ENCODE measurements around the gene TMA7.
"Not testable (repeated sequence)": the region's sequence is repeated elsewhere in the genome, so short reads cannot be mapped to it uniquely, and the experiment has no call there.

The TMA7 gene

GRCh38 chr3:48439820-48440589 is at the start of gene TMA7, which contains the start of gene CCDC51:
Gene TMA7 (plus strand): TSS chr3:48440257. CDS start chr3:48440297, 40 bp downstream.
Gene CCDC51 (minus strand): TSS chr3:48440119. CDS start chr3:48435128, 4,991 bp downstream.
- peaks cover 8% of the 10 kb centered on the region; the same call in 1 of the 2 replicates for H3K36me3 ChIP-seq (ENCODE audit: insufficient read depth, low read length)
- peaks cover 44% of the 10 kb centered on the region for H3K79me2 ChIP-seq (ENCODE audit: control insufficient read depth, insufficient read depth, low read length, unreplicated experiment)
- peak within 1 kb of the TSS; percentile 85 for H2AFZ ChIP-seq (ENCODE audit: low read length, unreplicated experiment)
- peaks cover 10% of the 10 kb centered on the region for H3K4me1 ChIP-seq (ENCODE audit: control insufficient read depth, insufficient read depth, low read length, unreplicated experiment)
- no peaks in the 10 kb centered on the region for H3K27me3 ChIP-seq (ENCODE audit: insufficient read depth, low read length)
- H3K27ac ChIP-seq (ENCODE audit: low read depth, low read length) = peak within 1 kb of the TSS; percentile 60
- peak within 1 kb of the TSS; percentile 99 for H3K4me3 ChIP-seq (ENCODE audit: low read depth, low read length)

- H3K4me1 ChIP-seq (ENCODE audit: control insufficient read depth, insufficient read depth, low read length, unreplicated experiment) = no peaks in the 10 kb centered on the region
- no peak overlapping the region for H3K27ac ChIP-seq (ENCODE audit: low read depth, low read length)
- H3K36me3 ChIP-seq (ENCODE audit: insufficient read depth, low read length) = no peaks in the 10 kb centered on the region
- H3K27me3 ChIP-seq (ENCODE audit: insufficient read depth, low read length) = peaks cover 5% of the 10 kb centered on the region; the same call in 1 of the 2 replicates
- H2AFZ ChIP-seq (ENCODE audit: low read length, unreplicated experiment) = no peak overlapping the region
- no peaks in the 10 kb centered on the region for H3K79me2 ChIP-seq (ENCODE audit: control insufficient read depth, insufficient read depth, low read length, unreplicated experiment)
- H3K4me3 ChIP-seq (ENCODE audit: low read depth, low read length) = no peak overlapping the region
Measured at GRCh38 chr3:48394391-48394790, 45.7 kb upstream of the TMA7 start.

GRCh38 chr3:48395714-48396113 is 44.3 kb upstream of the TMA7 start:
- Histone ChIP-seq H3K79me2 (ENCODE audit: control insufficient read depth, insufficient read depth, low read length, unreplicated experiment) (no peaks in the 10 kb centered on the region), H3K4me1 (ENCODE audit: control insufficient read depth, insufficient read depth, low read length, unreplicated experiment) (no peaks in the 10 kb centered on the region), H2AFZ (ENCODE audit: low read length, unreplicated experiment) (no peak overlapping the region), H3K4me3 (ENCODE audit: low read depth, low read length) (no peak overlapping the region), H3K27me3 (ENCODE audit: insufficient read depth, low read length) (peaks cover 5% of the 10 kb centered on the region; the same call in 1 of the 2 replicates), H3K27ac (ENCODE audit: low read depth, low read length) (no peak overlapping the region), H3K36me3 (ENCODE audit: insufficient read depth, low read length) (no peaks in the 10 kb centered on the region)

GRCh38 chr3:48397767-48398681 is 42.0 kb upstream of the TMA7 start:
- H3K27me3 ChIP-seq (ENCODE audit: insufficient read depth, low read length) = peaks cover 5% of the 10 kb centered on the region; the same call in 1 of the 2 replicates
- H2AFZ ChIP-seq (ENCODE audit: low read length, unreplicated experiment) = no peak overlapping the region
- peaks cover 16% of the 10 kb centered on the region for H3K4me1 ChIP-seq (ENCODE audit: control insufficient read depth, insufficient read depth, low read length, unreplicated experiment)
- H3K79me2 ChIP-seq (ENCODE audit: control insufficient read depth, insufficient read depth, low read length, unreplicated experiment) = no peaks in the 10 kb centered on the region
- no peaks in the 10 kb centered on the region for H3K36me3 ChIP-seq (ENCODE audit: insufficient read depth, low read length)
- no peak overlapping the region for H3K27ac ChIP-seq (ENCODE audit: low read depth, low read length)
- no peak overlapping the region for H3K4me3 ChIP-seq (ENCODE audit: low read depth, low read length)

- Histone ChIP-seq H3K4me1 (ENCODE audit: control insufficient read depth, insufficient read depth, low read length, unreplicated experiment) (peaks cover 16% of the 10 kb centered on the region), H3K79me2 (ENCODE audit: control insufficient read depth, insufficient read depth, low read length, unreplicated experiment) (no peaks in the 10 kb centered on the region), H3K27me3 (ENCODE audit: insufficient read depth, low read length) (peaks cover 5% of the 10 kb centered on the region; the same call in 1 of the 2 replicates), H2AFZ (ENCODE audit: low read length, unreplicated experiment) (no peak overlapping the region), H3K4me3 (ENCODE audit: low read depth, low read length) (no peak overlapping the region), H3K27ac (ENCODE audit: low read depth, low read length) (no peak overlapping the region), H3K36me3 (ENCODE audit: insufficient read depth, low read length) (no peaks in the 10 kb centered on the region)
Measured at GRCh38 chr3:48398701-48399386, 41.2 kb upstream of the TMA7 start.

- no peaks in the 10 kb centered on the region for H3K36me3 ChIP-seq (ENCODE audit: insufficient read depth, low read length)
- no peak overlapping the region for H2AFZ ChIP-seq (ENCODE audit: low read length, unreplicated experiment)
- H3K27me3 ChIP-seq (ENCODE audit: insufficient read depth, low read length) = peaks cover 5% of the 10 kb centered on the region; the same call in 1 of the 2 replicates
- no peaks in the 10 kb centered on the region for H3K79me2 ChIP-seq (ENCODE audit: control insufficient read depth, insufficient read depth, low read length, unreplicated experiment)
- peaks cover 16% of the 10 kb centered on the region for H3K4me1 ChIP-seq (ENCODE audit: control insufficient read depth, insufficient read depth, low read length, unreplicated experiment)
- no peak overlapping the region for H3K4me3 ChIP-seq (ENCODE audit: low read depth, low read length)
- H3K27ac ChIP-seq (ENCODE audit: low read depth, low read length) = no peak overlapping the region
Measured at GRCh38 chr3:48399387-48400172, 40.5 kb upstream of the TMA7 start.

- H3K27me3 ChIP-seq (ENCODE audit: insufficient read depth, low read length) = peaks cover 2% of the 10 kb centered on the region; the same call in 1 of the 2 replicates
- no peak overlapping the region for H2AFZ ChIP-seq (ENCODE audit: low read length, unreplicated experiment)
- H3K27ac ChIP-seq (ENCODE audit: low read depth, low read length) = no peak overlapping the region
- H3K36me3 ChIP-seq (ENCODE audit: insufficient read depth, low read length) = no peaks in the 10 kb centered on the region
- no peak overlapping the region for H3K4me3 ChIP-seq (ENCODE audit: low read depth, low read length)
- H3K79me2 ChIP-seq (ENCODE audit: control insufficient read depth, insufficient read depth, low read length, unreplicated experiment) = no peaks in the 10 kb centered on the region
- peaks cover 16% of the 10 kb centered on the region for H3K4me1 ChIP-seq (ENCODE audit: control insufficient read depth, insufficient read depth, low read length, unreplicated experiment)
Measured at GRCh38 chr3:48400824-48401433, 39.1 kb upstream of the TMA7 start.

GRCh38 chr3:48401434-48401901 is 38.6 kb upstream of the TMA7 start:
- Histone ChIP-seq H3K4me1 (ENCODE audit: control insufficient read depth, insufficient read depth, low read length, unreplicated experiment) (peaks cover 16% of the 10 kb centered on the region), H3K27ac (ENCODE audit: low read depth, low read length) (peak overlapping the region; percentile 64)
- not testable (repeated sequence) for H3K36me3 ChIP-seq (ENCODE audit: insufficient read depth, low read length); H3K27me3 ChIP-seq (ENCODE audit: insufficient read depth, low read length); H3K79me2 ChIP-seq (ENCODE audit: control insufficient read depth, insufficient read depth, low read length, unreplicated experiment); H3K4me3 ChIP-seq (ENCODE audit: low read depth, low read length); H2AFZ ChIP-seq (ENCODE audit: low read length, unreplicated experiment)

GRCh38 chr3:48402281-48402732 is 37.8 kb upstream of the TMA7 start:
- peak overlapping the region; percentile 64 for H3K27ac ChIP-seq (ENCODE audit: low read depth, low read length)
- no peaks in the 10 kb centered on the region for H3K27me3 ChIP-seq (ENCODE audit: insufficient read depth, low read length)
- H3K4me1 ChIP-seq (ENCODE audit: control insufficient read depth, insufficient read depth, low read length, unreplicated experiment) = peaks cover 16% of the 10 kb centered on the region
- H3K36me3 ChIP-seq (ENCODE audit: insufficient read depth, low read length) = no peaks in the 10 kb centered on the region
- H3K79me2 ChIP-seq (ENCODE audit: control insufficient read depth, insufficient read depth, low read length, unreplicated experiment) = no peaks in the 10 kb centered on the region
- H3K4me3 ChIP-seq (ENCODE audit: low read depth, low read length) = no peak overlapping the region
- no peak overlapping the region for H2AFZ ChIP-seq (ENCODE audit: low read length, unreplicated experiment)

All from ACC112 (cell line).